Left hindlimb (tissue), 1 donor: ENCODE data around the gene SYMPK.
A peak's percentile ranks its signal among the peaks of the same experiment; 100 is the strongest.

ENCODE experiments used
- DNase-seq: peaks from one replicate; pipeline ENCODE4 v3.0.0-alpha.2; 2018

The SYMPK gene

DNA sequence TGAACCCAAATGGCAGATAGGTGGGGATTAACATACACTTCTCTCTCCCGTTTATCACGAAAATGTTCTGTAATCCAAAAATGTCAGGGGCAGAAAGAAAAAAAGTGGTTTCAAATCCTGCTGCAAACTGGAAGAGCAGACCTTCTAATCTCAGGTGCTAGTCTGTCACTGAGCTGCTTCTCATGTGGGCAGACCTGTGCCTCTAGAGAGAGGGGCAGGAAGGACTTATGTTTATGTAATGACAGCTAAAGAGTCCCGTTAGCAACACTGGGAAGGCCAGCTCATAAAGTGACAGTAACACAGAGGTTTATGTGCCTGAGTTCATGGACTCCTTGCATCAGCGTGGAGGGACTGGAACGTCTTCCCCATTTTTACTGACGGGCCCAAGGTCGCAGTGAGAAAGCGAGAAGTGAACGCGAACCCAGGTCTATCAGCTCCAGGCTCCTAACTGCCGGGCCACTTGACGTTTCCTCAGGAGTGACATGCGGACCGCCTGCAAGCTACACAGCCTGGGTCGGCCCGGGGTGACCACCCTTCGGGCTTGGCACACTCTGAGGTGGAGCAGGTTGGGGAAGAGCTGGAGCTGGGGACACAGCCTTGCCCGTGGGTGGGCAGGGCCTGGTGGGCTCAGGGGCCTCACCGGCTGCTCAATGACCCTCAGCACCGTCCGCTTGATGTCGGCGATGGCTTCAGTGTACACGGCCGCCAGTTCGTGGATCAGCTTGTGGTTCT is 38.2 kb downstream of the SYMPK start:
- DNase-seq = no peak

DNA sequence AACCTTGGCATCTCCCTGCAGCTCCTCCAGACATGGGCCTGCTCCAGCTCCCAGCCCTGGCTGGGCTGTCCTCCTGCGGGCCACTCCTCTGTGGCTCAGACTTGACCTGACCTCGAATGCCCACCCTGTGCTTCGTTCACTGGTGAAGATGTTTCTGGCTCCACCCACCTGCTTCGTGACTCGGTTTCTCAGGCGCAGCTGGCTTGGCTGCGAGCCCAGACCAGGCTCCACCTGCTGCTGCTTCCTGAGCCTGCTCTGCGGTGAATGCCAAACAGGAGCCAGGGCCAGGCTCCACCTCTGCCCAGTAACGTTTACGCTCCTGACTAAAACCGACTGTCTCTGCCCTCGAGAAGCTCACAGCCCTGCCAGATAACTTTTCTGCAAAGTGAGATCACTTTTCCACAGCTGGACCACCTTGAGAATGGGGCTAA is 38.9 kb downstream of the SYMPK start:
- no peak for DNase-seq

DNA sequence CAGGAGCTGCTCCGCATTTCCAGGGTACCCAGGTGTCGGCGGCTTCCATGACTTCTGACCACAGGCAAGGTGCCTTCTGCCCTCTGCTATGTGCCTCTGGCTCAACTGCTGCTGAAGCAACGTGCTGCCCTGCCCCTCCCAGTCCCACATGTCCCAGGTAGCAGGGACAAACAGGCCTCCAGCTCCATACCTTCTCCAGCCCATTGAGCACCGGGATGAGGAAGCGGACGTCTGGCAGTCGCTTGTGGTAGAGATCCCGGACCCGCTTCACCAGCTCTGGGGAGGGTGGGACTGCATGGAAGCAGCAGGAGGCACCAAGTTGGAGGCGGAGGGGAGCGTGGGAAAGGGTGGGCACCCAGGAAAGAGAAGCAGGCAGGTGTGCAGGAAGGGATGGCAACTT is 39.8 kb downstream of the SYMPK start:
- no peak for DNase-seq

DNA sequence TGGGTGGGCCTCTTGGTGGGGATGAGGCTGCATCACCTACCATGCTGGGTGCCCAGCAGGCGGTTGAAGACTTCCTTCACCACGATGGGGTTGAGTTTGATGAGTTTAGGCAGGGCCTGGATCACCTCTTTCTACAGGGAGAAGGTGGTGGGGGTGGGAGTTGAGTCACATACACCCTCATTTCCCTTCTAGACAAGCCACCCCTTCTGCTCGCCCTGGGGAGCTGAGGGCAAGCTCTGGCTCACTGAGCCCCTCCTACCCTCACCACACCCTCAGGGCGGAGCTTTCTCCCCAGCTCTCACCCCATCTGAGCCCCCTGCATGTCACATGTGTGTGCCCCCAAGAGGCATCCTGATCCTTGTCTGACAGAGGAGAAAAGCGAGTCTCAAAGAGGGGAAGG is 40.2 kb downstream of the SYMPK start:
- no peak for DNase-seq

DNA sequence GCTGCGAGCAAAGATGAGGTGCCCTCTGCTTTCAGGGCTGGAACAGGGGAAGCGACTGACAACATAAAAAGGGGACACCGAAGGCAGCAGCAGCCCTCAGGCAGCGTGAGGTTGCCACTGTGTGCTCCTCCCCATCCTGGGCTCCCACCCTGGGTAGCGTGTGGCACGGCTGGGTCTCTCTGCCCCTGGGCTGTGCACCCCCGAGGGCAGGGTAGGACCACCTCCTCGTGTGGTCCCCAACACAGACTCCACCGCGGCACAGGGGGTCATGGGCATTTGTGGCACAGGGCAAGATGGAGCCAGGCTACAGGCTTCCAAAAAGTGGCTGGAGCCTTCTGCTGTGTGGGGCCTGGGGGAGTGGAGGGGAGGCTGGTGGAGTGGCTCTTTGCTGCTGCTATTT is 41.4 kb downstream of the SYMPK start:
- DNase-seq = no peak

DNA sequence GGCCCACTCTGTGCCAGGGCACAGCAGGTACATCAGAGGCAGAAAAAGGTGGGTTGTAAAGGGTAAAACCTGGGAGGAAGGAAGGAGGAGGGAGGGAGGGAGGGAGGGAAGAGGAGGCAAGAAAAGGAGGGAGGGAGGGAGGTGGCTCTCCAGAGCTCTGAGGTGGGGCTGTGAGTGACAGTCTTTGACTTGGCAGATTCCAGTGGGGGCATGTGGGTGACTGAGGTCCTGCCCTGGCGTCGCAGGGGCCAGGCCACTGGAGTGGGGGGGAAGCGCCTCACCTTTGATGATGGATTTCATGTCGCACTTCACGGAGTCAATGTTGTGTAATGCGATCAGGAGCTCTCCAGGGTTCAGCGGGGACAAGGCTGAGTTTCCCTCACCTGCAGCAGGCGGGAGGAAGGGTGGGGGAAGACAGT is 41.8 kb downstream of the SYMPK start:
- no peak for DNase-seq

DNA sequence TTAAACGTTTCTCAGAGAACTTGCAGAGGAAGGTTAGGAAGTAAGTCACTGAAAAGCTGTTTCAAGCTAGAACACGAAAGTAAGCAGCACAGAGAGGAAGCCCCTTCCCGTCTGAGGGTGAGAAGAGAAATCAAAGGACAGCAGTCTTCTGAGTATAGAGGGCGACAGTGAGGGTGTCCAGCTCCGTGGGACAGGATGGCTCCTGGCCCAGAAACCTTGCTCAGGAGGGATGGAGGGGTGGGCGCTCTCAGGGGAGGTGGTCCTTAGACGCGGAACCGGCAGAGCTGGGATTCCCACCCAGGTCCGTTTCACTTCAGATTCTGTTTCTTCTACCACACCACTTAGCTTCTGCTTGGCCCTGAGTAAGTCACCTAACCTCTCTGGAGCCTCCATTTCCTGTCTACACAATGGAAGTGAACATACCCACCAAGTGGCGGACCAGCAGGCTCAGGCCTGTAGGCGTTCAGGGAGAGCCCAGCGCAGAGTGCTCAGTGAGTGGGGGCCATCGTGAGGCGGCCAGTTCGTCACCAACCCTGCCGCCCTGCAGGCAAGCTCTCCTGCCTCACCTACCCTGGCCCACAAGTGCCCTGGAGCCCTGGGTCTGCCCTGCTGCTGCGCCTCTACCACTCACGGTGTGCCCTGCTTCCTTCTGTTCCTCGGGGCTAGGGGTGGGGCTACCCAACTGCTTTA is 42.4 kb downstream of the SYMPK start:
- no peak for DNase-seq

DNA sequence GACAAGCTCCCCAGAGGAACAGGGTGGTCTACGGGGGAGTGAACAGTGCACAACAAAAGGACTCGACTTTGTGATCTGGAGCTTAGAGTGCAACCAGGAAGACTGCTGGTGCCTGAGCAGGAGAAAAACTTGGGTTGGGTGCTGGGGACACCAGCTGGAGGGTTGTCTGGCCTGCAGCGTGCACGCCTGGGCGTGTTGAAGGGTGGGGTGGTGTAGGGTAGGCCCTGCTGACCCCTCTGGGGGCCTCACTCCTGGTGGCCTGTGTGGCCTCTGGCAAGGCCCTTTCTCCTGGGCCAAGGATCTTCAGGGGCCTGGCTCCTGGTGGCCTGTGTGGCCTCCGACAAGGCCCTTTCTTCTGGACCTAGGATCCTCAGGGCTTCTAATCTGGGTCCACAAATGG is 43.2 kb downstream of the SYMPK start:
- no peak for DNase-seq

DNA sequence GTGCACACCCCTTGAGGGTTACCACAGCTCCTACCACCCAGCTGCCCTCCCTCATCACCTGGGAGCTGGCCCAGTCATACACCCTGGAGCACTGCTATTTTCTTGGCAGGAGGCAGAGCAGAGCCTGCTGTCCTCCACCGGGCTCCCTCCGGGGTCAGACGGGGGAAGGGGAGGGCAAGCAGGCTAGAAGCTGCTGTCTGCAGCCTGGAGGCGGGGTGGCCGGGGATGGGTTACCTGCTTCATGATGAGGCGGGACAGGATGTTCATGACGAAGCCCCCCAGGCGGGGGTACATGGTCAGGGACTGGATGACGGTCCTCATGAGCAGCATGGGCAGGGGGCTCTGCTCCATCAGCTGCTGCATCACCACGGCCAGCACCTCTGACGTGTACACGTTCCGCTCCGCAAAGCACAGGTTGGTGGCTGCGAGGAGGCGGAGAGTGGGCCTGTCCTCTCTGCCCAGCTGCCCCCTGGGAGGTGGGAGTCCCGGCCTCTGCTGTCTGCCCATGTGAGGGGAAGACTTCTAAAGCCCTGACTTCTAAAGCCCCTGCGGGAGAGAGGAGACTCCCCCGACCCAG is 45.1 kb downstream of the SYMPK start:
- DNase-seq = peak; percentile 41

DNA sequence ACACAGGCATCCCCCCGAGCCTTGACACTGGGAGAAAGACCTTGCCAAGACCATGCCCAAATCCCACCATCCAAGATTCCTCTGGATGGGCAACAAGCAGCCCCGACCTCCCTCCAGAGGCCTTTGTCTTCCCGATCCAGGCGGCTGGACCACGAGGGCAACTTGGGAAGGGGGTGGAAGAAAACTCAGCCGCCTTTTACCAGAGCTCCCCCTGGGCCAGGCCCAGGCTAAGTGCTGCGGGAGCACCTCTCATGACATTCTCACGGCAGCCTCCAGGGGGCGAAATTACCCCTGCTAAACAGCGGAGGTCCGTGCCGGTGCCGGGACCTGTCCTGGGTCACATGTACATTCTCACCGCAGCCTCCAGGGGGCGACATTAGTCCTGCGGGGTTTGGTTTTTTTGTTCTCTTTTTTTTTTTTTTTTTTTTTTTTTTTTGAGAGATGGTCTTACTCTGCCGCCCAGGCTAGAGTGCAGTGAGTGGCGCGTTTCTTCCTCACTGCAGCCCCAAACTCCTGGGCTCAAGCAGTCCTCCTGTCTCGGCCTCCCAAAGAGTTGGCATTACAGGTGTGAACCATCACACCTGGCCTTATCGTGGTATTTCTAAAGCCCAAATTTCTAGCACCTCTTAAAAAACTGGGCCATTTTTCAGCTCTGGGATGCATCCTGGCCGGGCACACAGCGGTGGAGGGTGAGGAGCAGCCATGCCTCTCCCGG is 45.8 kb downstream of the SYMPK start:
- DNase-seq = peak; percentile 92

DNA sequence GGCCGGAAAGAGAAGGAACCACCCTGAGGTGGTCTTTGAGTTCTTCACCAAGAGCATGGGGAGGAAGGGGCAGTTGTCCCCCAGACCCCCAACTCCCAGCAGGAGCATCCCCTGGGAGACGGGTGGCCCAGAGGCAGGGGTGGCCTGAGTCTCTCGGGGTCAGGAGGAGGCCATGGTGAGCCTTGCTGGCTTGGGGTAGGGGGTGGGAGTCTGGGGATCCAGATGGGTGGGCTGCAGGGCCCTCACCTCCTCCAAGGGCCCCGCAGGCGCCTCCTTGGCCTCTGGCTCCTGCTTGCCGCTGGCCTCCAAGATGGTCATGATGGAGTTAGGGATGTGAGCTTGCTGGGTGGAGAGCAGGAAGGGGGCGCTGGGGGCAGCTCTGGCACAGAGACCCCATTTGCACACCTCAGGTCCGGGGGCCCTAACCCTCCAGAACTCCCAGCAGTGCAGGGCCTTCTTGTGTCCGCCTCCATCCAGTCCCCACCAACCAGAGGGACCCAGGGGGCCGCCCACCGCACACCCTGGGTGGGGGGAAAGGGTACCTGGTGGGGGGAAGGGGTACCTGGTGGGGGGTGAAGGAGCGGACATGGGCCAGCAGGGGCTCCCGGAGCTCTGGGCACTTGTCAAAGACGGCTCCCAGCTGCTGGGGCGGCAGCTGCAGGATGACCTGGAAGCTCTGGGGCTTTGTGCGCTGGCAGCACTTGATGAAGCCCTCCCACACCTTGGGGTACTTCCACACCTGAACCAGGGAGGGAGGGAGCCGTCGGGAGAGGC is 46.5 kb downstream of the SYMPK start:
- DNase-seq = peak; percentile 45

DNA sequence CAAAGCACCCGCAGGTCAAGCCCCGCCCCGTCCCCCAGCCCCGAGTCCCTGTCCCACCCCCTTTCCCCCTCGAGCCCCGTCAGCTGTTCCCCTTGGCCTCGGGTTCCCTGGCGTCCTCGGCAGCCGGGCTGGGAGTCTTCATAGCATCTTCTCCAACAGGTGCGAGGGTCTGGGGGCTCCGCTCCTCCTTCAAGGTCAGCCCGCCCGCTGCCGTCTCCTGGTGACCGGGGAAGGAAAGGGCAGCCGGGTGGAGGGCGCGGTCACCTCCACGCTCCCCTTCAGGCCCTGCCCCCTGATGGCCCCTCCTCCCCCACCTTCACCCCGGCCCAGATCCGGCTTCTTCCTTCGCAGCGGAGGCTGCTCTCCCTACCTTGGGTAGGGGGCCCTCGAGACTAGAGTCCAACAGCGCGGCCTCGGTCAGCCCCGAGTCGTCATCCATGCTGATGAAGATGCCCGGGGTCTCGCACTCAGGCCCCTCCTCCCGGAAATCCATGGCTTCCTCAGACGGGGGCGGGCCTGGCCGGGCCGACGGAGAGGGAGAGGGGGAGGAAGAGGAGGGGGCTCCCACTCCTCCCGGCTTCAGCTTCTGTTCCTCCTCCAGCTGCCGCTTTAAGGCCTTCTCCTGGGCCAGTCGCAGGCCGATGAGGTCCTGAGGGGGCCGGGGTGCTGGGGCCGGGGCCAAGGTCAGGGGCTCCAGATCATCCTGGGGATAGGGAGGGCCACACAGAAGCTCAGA is 47.3 kb downstream of the SYMPK start:
- peak; percentile 79 for DNase-seq

DNA sequence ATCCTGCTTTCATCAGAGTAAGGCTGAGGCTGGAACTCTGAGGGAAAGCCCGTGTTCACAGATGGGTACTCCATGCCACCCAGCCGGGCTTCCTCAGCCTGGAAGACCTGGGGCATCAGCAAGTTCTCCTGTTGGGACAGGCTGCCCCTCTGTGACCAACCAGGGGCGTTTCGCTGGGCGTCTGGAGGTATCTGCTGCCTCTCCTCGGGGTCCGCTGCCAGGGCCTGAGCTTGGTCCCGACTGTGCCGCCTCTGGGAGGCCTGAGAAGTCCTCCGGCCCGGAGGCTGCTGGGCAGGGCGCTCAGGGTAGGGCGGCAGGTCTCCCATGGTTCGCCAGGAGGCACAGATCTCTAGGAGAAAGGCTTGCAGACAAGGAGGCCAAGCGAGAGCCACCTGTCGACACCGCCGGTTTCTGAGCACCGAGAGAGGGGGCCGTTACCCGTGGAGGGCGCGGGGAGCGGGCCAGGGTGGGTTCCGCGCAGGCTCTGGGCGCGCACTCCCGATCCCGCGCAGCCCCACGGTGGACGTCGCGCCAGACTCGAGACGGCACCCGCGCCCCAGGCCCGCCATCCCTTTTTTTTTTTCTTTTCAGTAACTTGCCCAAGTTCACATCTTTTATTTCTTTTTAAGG is 48.0 kb downstream of the SYMPK start, which contains the start of gene RSPH6A:
Gene RSPH6A, minus strand, starts transcription at position 458 of the 630 bp plus-strand sequence. Its CDS starts 132 bp downstream, at position 326.
- DNase-seq = peak; percentile 36

DNA sequence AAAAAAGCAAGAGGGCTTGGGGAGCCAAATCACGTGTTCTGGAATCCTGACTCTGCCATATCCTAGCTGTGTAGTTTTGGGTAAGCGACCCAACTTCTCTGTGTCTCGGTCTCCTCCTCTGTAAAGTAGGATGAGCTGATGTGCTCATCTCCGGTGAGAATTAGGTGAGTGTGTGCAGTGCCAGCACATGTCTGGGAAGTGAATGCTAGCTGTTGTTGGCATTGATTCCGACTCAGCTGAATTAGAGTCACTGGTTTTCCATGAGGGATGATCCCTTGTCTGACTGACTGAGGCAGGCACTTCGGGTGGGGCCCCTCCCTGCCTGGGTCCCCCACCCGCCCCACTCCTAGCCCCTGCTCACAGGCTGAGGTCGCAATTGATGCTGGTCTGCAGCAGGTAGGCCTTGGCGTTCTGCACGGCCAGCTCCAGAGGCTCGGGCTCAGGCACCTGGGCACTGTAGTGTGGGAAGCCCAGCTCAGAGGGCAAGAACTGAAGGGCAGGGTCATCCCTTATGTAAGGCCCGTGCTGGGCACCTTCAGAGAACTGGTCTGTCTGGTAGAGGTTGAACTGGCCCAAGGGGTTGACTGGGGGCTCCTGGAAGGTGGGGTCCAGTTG is 48.7 kb downstream of the SYMPK start:
- peak; percentile 31 for DNase-seq

DNA sequence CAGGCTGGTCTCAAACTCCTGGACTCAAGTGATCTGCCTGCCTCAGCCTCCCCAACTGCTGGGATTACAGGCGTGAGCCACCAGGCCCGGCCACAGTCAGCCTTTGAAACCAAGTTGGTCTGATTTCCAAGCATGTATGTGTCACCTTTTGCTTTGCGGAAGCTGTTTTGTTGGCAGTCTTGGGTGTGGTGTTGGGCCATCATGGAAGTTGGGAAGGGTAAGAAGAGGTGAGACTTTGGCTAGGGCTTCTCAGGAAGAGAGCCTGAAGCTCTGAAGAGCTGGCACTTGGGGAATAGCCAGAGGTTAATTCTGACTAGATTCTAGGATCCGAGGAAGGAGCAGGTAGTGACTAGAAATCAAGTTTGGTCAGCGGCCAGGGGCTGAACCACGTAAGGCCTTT is 50.6 kb downstream of the SYMPK start:
- DNase-seq = peak; percentile 24

DNA sequence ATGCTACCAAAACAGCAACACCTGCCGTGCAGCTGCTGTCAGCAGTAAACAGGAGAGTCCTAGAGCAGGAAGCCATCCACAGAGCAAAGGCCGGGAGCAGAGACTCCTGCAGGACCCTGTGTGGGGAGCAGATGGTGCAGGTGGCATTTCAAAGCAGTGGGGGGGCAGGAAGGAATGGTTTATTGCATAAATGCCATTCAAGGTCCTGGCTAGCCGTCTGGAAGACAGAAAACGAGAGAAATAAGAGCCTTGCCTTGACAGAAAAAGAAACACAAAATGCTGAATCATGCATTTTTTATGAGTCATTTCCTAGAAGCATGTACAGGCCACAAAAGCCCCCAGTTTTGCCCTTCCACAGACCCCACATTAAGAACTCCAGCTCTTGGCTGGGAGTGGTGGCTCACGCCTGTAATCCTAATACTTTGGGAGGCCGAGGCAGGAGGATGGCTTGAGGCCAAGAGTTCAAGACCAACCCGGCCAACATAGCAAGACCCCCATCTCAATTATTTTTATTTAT is 53.2 kb downstream of the SYMPK start:
- peak; percentile 6 for DNase-seq

DNA sequence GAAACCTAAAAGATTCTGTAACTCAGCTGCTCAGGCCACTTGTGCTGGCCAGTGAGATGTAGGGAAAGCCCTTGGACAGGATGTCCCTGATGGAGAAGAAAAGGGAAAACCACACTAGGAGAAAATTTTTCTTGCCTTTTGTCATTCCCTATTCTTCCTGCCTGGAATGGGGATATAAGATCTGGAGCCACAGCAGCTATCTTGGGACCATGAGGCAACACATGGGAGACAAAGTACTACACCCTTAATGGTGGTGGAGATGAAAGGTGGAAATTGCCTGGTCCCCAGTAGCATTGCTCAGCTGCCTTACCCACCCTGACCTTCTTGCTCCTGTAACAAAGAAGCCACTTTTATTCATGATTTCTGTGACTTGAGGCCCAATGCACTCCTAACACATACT is 57.2 kb downstream of the SYMPK start:
- no peak for DNase-seq

DNA sequence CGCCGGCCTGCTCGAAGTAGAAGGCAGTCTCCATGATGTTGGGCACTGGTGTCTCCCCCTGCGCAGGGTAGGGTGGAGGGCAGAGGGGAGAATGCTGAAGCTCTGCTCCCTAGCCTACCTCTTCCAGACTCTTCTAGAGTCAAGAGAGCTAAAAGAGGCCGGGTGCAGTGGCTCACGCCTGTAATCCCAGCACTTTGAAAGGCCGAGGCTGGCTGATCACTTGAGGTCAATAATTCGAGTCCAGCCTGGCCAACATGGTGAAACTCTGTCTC is 58.1 kb downstream of the SYMPK start:
- DNase-seq = no peak

DNA sequence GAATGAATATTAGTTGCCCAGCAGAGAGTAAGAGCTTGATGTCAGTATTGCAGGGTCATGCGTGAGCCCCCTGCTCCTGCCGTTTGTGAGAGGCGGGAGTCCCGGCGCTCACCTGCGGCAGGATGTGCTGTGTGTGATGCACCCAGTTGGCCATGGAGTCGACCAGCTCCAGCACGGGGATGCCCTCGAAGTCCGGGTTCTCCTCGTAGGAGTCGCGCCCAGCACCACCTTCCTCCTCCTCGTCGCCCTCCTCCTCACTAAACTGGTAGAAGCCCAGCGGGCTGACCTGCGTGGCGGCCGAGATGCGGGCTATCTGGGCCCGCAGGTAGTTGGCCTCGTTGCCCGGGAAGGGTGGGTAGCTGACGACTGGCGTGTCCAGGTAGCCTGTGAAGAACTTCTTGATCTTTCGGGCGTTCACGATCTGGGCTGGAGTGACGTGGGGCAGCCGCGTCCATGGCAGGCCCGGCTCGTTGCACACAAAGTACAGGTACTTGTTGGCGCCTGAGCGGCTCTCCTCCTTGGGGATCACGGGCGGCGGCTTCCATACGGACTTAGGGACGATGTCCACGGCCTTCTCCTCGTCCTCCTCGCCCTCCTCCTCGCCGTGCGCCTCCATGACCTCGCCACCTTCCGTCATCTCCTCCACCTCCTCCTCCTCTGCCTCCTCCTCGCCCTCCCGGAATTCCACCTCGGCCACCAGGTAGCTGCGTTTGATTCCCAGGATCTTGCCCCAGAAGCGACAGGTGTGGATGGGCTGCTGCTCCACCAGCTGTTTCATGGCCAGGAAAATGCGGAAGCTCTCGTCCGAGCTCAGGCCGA is 58.6 kb downstream of the SYMPK start:
- DNase-seq = no peak

DNA sequence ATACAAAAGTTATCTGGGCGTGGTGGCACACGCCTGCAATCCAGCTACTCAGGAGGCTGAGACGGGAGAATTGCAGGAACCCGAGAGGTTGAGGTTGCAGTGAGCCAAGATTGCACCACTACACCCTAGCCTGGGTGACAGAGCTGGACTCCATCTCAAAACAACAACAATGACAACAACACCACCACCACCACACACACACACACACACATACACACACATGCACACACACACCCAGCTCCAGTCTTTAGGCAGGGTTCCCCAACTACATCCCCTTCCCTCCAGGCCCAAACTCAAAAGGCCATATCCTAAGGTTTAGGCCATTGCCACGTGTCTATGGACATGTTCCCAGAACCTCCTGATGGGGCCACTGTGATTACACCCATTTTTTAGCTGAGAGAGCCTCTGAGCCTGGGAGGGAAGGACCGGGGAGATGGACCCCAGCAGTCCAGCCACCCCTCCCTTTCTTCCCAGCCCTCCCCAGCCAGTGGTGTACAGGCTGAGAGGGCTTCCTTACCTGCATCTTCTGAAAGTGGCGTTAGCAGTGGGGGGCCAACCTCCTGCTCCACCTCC is 61.3 kb downstream of the SYMPK start:
- DNase-seq = no peak
